GM19351 (cell line): ENCODE measurements around the gene SLC24A5.

Experiments
- ATAC-seq: cut with Tn5 transposase; IDR thresholded peaks from one replicate; pipeline ENCODE4 v1.9.1; 2021; ENCODE audit warnings: mild to moderate bottlenecking, moderate library complexity; ENCODE audit not compliant: unreplicated experiment

SLC24A5 gene

DNA sequence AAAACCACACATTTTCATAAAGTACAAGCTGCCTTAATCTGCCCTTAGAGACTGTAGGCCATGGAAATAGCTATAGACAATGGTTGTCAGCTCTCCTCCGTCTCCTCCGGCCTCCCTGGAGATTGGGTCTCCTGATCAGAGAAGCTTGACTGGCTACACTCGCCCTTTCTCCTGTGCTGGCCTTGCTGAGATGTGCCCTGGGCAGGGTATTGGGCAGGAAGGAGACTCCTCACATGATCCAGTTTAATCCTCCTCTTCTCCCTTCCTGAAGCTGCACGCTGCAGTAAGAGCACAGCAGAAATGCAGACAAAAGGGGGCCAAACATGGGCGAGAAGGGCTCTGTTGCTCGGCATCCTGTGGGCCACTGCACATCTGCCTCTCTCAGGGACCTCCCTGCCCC, at the start of gene SLC24A5:
TSS of gene SLC24A5 (plus strand) at position 246 of the 400 bp plus-strand sequence. CDS start at position 301, 55 bp downstream.
- ATAC-seq: no peak

DNA sequence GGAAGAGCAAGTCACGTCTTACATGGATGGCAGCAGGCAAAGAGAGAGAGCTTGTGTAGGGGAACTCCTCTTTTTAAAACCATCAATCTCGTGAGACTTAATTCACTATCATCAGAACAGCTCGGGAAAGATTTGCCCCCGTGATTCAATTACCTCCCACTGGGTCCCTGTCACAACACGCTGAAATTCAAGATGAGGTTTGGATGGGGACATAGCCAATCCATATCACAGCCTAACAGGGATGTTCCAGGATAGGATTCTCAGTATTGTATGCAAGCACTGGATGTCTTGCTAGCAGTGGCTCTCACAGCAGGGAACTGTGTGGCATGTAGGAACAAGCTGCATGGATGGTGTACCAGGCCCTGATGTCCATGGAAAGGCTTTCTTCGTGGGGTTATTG, 47.8 kb upstream of the SLC24A5 start:
- ATAC-seq: no peak

DNA sequence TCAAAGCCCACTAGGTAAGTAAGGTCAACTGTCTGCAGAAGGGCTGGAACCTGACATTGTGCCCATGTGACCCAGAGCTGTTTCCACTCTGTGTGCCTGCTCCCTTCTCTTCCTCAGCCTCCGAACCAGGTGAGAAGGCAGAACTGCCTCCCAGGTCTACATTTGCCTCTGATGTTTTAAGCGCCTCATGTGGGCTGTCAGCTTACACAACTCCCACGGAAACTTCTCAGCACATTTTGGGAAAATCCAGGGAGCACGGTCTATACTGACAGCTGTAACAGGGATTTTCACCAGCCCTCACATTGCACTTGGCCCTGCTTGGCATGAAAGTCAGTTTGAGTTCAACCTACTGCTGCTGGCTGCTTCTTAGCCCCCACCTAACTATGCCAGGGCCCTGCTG, 46.9 kb upstream of the SLC24A5 start:
- ATAC-seq: no peak

DNA sequence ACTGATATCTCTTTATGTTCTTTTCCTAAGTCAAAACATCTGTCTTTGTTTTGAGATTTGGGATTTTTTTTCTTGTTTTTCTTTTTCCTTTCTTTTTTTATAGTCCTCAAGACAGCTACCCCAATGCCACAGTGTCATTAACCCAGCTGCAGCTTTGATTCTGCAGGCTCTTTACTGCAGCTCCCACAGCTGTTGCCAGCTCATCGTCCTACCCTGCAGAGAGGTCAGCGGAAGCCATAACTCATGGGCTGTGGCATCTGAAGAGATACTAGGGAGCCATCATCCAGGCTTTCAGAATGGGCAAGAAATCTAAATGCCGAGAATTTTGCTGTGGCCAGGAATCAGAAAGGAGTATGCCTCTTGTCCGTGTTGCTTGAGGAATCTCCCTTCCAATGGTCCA, 44.3 kb upstream of the SLC24A5 start:
- ATAC-seq: no peak

DNA sequence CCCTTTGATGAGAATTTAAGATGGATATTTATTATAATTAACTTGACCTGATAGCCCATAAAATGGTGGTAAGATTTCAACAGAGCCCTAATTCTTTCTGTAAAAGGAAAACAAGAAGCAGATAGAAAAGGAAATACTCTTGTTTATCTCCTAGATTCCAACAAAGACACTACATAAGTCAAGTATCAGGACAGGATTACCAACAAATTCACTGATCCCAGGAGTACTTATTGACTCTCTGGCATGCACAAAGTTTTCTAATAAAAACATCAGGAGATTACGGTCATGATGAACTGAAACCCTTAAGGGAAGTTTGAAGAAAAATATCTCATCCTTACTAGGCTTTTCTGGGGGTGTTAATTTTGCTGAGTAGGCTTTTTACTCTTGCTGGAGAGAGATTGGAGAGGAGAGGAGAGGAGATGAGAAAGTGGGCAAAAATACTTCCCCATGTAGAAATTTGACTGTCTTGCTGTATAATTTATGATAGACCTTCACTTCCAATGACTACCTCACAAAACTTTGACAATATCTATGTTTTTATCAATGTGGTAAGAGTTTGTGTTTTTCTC, 43.1 kb upstream of the SLC24A5 start:
- no peak for ATAC-seq

DNA sequence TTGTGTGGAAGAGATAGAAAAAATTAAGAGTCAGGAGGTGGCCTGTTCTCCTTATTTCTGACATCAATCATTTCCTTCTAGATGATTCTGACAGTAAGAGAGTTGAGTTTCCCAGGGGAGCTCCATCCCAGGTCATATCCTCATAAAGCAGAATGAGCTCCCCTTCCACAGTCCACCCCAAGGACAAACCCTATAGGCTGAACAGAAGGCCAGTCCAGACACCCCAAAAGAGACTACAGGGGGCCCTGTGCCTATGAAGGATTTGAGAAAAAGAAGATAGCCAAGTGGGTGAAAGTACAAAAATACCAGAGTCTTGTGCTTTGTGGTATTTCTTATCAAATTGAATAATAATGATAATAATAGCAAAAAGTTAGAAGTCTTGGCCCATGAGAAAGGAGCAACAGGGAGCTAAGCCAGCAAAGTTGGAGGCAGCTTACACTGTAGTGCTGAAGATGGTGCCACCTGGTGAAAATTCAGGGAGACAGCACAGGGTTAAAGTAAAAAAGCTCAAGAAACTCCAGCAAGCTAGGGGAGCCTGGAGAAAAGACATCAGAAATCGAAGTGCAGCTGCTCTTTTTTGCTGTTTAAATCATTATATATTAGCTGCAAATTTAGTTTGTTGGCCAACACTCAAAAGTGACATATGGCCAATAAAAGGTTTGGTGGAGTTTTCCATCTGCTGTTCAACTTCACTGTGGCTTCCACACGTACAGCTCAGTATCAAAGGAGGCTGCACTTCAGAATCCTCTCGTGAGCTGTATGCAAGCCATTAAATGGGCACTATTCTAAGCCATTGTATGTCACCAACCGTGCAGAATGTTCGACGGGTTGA, 35.8 kb upstream of the SLC24A5 start:
- peak; percentile 79 for ATAC-seq

DNA sequence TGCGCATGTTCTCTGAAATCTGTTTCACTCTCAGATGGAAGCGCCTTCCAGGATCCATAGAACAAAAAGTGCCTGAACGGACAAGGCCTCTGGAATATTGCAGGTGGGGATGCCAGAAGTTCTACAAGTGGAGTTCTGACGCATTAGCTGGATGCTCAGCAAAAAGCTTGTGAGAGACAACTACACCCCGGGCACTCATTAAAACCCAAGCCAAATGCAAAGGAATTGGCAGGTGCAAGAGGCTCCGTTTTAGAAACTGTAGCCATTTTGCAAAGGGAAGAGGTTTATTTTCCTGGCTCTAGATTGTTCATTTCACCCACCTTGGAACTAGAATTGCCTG, 35.2 kb upstream of the SLC24A5 start:
- no peak for ATAC-seq

DNA sequence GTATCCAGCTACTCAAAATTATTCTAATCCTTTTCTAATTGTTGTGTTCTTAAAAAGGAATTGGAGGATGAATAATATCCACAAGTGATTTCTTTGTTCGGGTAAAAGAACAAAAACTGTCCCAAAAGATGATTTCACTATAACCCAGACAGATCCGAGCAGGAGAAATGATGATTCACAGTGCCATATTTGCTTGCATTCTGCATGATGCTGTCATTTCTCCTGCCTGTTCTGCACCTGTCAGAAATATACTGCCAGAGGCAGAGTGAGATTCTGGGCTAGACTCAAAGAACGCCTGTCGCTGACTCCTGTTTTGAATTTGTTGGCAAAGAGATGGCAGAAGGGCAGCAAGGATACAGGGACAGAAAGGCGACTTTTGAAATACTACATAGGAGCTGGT, 34.7 kb upstream of the SLC24A5 start:
- no peak for ATAC-seq

DNA sequence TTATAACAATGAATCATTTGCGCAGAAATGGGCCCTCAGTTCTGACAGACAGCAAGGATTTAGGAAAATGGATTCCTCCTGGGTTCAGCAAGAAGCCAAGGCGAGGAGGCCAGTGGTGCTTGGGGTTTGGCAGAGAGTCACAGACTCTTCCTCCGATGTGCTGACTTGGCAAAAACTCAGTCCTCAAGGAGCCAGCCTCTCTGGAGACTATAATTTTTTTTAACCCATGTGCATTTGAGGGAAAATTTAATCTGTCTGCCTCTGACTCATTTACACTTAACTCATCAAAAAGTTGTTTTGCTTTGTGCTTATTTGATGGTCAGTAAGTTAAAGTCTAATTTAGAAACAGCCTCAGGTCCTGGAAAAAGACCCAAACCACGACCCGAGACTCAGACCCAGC, 34.2 kb upstream of the SLC24A5 start:
- ATAC-seq: no peak

DNA sequence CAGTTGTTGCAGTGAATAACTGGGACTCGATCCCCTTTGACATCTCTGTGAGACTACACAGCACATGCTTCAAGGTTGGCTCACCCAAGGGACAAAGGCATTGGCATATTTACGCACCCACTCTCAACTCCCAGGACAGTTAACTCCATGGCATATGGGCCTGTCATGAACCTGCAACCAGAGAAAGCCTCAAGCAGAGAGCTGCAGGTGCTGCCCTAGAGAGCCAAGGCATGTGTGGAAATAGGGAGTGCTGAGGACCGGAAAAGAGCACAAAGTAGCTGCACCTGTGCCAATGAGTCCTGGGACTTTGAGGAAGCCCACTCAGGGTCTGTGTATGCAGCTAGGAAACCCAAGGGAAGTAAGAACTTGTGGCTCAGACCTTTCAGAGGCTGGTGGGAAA, 32.9 kb upstream of the SLC24A5 start:
- no peak for ATAC-seq

DNA sequence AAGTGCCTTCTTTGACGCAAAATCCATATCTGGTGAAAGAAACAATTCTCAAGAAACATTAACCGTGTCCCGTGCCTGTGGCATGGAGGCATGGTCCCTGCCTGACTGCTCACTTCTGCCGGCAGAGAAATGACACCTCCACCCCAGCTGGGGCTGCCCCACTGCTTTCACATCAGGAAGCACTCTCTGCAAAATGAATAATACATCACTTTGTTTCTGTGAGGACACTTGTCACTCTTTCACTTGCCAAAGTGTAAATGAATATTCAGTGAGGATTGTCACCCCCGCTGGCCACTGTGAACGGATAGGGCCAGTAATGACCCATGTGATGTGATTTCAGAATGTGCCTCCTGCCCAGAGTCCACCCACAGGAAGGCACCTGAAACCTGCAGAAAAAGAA, 31.1 kb upstream of the SLC24A5 start:
- peak; percentile 58 for ATAC-seq

DNA sequence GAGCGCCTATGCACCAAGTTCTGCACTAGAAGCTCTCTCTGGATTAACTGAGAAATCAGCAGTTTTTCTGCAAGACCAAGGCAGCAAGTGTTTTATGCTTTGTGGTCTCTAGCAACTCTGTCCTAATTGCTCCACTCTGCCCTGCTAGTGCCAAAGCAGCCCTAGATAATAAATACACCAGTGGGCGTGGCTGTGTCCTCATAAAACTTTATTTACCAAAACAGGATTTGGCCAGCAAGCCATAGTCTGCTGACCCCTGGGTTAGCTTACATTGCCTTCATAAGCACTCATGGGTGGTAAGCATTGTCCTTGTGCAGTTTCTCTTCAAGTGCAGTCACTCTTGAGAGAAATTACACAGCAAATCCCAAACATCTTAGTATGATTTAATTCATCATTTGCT, 30.7 kb upstream of the SLC24A5 start:
- ATAC-seq: no peak

DNA sequence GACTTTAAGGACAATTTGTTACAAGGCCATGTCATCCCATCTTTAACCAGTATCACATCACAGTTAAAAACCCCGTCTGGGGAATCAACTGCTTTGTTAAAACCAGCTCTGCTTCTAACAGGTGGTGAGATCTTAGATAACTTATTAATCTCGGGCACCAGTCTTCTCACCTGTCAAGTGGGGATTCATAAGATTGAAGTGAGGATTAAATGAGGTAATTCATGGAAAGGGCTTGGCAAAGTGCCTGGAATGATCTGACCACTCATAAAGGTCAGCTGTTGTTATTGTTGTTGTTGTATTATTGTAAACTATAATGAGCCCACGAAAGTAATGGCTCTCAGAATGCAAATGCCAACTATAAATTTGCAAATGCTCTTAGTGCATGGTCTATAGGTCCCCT, 30.1 kb upstream of the SLC24A5 start:
- no peak for ATAC-seq

DNA sequence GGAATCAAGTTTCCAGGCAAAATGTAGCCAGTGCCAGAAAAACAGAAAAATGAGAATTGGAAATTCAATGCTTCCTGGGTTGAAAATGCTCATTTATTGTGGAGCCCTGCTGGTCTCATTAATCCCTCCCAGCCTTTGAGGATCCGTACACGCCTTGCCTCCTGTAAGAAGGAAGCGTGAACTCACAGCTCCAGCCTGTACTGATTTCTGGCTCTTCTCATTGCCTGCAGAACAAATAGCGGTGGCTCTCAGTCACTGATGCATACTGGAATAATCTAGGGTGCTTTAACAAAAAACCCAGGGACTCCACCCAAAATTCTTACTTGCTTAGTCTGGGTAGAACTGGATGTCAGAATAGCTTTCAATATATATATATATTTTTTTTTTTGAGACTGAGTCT, 29.3 kb upstream of the SLC24A5 start:
- no peak for ATAC-seq

DNA sequence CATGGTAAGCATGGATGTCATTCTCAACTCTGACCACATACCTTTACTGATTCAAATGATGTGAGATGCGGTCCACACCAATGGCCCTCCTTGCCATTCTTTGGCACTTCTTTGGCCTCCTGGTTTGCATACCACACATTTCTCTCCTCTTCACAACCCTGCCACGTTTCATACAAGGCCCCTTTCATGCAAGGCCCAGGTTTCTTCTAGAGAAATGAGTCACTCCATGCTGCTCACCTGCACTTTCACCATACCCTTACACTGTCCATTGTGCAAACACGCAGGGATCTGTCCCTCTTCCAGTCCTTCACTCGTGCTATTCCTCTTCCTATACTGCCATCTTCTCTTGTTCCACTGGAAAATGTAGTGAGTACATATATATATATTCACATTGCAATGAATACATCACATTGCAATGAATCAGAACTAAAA, 24.4 kb upstream of the SLC24A5 start:
- peak; percentile 95 for ATAC-seq

DNA sequence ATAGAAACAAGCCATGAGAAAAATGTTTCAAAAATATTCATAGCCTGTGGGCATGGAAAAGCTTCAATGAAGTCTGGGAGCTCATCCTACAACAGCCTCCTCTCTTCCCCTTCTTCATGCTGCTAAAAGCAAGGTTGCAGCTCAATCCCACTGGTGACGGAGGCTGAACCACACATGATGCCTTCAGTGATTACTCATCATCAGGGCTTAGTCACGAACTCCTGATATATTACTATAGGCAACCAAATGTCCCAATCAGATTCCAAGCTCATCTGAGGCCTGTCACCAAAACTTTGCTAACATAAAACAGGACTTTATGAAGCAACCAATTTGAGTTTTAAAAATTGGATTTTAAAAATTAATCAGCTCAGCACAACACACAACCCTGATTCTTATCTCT, 24.0 kb upstream of the SLC24A5 start:
- no peak for ATAC-seq

DNA sequence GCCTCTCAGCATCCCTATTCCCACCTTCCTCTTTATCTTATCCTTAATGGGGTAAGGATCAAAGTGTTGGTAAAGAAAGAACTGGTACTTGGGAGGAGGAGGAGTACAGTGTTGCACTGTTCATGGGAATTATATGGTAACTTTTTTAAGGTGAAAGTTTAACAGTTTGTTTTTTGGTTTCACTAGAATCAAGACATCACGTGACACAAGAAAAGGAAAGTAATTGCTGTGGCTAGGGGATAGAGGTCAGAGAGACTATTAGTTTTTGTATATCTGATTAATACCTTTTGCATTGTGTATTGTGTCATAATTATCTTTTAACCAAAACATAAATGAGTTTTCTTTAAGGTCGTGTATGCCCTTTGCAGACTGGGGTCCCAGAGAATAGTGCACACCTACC, 23.5 kb upstream of the SLC24A5 start:
- no peak for ATAC-seq

DNA sequence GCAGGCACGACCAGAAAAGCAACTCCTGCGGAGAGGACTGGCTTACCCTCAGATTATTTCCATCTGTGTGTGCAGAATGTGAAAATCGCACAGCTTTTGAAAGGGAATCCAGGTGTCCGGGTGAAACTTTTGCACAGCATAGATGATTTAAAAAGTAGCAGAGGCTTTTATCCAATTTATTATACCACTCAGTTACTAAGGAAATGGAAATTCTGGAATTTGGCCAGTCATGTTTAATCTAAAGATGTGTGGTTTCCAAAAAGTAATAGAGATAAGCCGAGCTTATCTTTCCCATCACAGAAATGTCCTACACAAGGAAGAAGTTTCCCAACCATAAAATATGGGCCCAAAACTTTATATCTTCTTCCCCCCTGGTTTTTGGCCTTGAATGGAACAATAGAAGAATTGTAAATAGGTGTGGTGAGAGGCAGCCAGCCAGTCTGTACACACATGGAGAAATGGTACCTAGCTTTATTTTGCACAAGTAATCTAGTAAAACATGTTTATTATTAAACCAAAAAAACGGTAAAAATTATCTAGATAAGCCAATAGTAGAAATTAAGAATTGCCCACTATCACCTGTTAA, 19.3 kb upstream of the SLC24A5 start:
- no peak for ATAC-seq

DNA sequence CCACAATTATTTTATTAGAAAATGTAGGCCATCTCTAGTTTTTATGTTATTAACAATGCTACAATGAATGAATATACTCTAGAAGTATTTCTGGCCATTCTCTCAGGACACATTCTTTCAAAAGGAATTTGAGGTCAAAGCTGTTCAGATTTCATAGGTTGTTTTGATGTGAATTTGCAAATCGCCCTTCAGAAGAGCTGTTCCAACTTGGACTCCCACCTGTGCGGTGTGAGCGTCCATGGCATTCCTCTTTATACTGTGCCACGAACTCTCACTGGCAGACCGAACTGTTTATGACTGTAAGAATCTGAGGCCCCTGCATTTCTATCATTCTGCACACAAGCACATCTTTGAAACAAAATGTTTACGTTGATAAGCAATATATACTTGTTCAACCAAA, 18.6 kb upstream of the SLC24A5 start:
- no peak for ATAC-seq

DNA sequence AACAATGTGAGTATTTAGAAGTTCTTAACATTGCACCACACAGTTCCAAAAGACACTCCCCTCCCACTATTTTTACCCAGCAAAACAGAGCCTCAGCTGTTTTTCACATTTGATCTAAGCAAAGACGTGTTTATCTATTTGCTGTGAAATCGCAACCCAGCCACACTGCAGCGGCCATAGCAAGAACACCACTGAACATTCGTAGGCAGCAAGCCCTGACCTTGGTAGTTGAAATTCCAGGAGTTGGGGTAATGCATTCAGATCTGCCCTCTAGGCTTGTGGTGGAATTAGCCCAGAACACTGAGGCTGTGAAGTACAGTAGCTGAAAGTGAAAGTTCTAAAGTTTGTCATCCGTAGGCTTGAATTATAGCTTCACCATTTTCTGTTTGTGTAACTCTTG, 17.1 kb upstream of the SLC24A5 start:
- ATAC-seq: no peak

DNA sequence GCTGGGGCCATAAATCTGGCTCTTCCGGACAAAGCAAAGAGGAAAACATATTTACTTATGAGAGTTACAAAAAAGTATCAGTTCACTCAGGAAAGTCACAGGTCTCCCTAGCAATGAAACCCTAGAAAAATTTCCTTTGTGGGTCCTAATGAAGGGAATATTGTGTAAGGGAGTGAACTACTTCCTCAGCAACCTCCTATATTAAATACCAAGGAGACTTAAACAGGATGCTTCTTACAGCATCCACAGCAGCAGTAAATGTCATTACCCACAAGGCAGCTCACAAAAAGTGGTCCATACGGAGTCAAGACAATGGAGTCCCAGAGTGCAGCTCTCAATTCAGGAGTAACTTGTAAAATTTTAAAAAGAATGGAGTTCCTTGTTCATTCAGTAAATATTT, 14.9 kb upstream of the SLC24A5 start:
- no peak for ATAC-seq

DNA sequence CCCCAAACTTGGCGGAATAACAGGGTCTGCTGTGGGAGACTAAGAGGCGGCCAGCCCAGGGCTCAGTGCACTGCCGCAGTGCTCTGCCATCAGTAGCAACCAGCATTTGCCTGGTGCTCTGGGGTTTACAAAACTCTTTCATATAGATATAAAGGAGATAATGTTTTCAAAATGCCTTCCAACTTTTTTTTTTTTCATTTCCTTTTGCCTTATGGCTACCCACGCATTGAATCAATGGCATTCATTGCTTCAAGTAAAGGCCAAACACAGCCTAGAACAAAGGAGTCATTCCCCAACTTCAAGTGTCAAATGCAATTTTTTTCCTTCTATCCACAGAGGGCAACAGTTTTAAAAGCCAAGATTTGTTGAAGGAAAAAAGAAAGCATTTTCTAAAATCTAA, 11.6 kb upstream of the SLC24A5 start:
- ATAC-seq: no peak
